CD4-positive, alpha-beta T cell treated with Interleukin-17A for 4 hours (primary cell): ENCODE data around the gene TAMM41.
A peak's percentile ranks its signal among the peaks of the same experiment; 100 is the strongest.
"Not testable (repeated sequence)": the region's sequence is repeated elsewhere in the genome, so short reads cannot be mapped to it uniquely, and the experiment has no call there.

Source experiments
- DNase-seq: peaks from one replicate; pipeline ENCODE4 v3.0.0-alpha.2; 2020; ENCODE audit warnings: mixed read lengths

The TAMM41 gene

GRCh38 chr3:11846281-11847266 lies at the start of gene TAMM41:
TSS of gene TAMM41 (minus strand) at chr3:11846885. CDS start at chr3:11846636, 249 bp downstream.
- DNase-seq, result peak; percentile 91

GRCh38 chr3:11878837-11879236 lies 32.2 kb upstream of the TAMM41 start:
- no peak for DNase-seq

- not testable (repeated sequence) for DNase-seq
Observed at GRCh38 chr3:11874707-11875106, 28.0 kb upstream of the TAMM41 start.

- DNase-seq, result not testable (repeated sequence)
Observed at GRCh38 chr3:11863739-11864138, 17.1 kb upstream of the TAMM41 start.

- DNase-seq, result not testable (repeated sequence)
Observed at GRCh38 chr3:11862584-11862983, 15.9 kb upstream of the TAMM41 start.

- DNase-seq, result not testable (repeated sequence)
Observed at GRCh38 chr3:11862145-11862544, 15.5 kb upstream of the TAMM41 start.

GRCh38 chr3:11860213-11860612 lies 13.5 kb upstream of the TAMM41 start:
- not testable (repeated sequence) for DNase-seq

GRCh38 chr3:11853450-11853849 lies 6.8 kb upstream of the TAMM41 start:
- no peak for DNase-seq

- no peak for DNase-seq
Observed at GRCh38 chr3:11850003-11850402, 3.3 kb upstream of the TAMM41 start.

GRCh38 chr3:11847607-11848006 lies 922 bp upstream of the TAMM41 start:
- DNase-seq, result peak; percentile 45

GRCh38 chr3:11845651-11846050 lies 1.0 kb downstream of the TAMM41 start:
- DNase-seq, result peak; percentile 19

- DNase-seq, result no peak
Observed at GRCh38 chr3:11844891-11845290, 1.8 kb downstream of the TAMM41 start.

GRCh38 chr3:11835028-11835639 lies 11.6 kb downstream of the TAMM41 start:
- DNase-seq, result no peak

GRCh38 chr3:11832981-11833905 lies 13.4 kb downstream of the TAMM41 start:
- DNase-seq, result no peak

- DNase-seq, result no peak
Observed at GRCh38 chr3:11829416-11829815, 17.3 kb downstream of the TAMM41 start.

GRCh38 chr3:11826628-11827265 lies 19.9 kb downstream of the TAMM41 start:
- no peak for DNase-seq

GRCh38 chr3:11825301-11825700 lies 21.4 kb downstream of the TAMM41 start:
- DNase-seq, result no peak

- no peak for DNase-seq
Observed at GRCh38 chr3:11820531-11821041, 26.1 kb downstream of the TAMM41 start.

- no peak for DNase-seq
Observed at GRCh38 chr3:11819146-11819689, 27.5 kb downstream of the TAMM41 start.

GRCh38 chr3:11818033-11818432 lies 28.7 kb downstream of the TAMM41 start:
- no peak for DNase-seq

- DNase-seq, result no peak
Observed at GRCh38 chr3:11815111-11815510, 31.6 kb downstream of the TAMM41 start.

- DNase-seq, result no peak
Observed at GRCh38 chr3:11814663-11815062, 32.0 kb downstream of the TAMM41 start.
